ENCODE measurements around the gene GNG12.

DNA sequence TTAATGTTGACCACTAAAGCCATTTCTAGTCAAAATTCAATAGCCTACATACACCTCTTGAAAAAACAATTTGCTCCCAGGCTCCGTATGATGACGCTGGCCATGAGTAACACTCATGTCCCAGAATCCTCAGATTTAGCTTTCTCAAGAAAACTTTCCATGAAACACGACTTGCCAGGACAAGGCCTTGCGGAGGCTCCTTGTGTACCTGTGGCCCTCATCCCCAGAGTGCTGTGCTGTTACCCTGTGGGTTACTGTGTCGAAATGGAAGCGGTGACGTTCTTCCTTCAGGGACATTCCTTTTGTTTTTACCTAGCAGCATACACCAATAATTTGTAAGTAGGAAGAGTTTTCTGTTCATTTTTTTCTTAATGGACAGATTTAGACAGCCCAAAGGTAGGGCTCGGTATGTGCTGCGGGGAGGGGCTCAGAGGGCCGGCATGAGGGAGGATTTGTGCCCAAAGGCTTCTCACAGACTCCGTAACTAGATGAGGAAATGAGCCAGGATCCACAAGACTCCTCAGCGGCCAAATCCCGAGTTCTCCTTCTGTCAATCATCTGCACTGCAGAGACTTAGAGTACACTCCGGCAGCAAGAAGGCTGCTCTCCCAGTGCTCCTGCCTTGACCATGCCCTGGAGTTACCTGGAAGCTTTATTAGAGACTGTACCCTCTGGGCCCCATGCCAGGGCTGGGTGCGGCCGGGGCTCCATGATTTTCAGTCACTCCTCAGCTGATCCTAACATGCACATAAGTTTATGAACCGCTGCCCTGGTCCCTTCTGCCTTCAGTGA lies 17.8 kb downstream of the GNG12 start:
- TF ChIP-seq, protein P1, sequence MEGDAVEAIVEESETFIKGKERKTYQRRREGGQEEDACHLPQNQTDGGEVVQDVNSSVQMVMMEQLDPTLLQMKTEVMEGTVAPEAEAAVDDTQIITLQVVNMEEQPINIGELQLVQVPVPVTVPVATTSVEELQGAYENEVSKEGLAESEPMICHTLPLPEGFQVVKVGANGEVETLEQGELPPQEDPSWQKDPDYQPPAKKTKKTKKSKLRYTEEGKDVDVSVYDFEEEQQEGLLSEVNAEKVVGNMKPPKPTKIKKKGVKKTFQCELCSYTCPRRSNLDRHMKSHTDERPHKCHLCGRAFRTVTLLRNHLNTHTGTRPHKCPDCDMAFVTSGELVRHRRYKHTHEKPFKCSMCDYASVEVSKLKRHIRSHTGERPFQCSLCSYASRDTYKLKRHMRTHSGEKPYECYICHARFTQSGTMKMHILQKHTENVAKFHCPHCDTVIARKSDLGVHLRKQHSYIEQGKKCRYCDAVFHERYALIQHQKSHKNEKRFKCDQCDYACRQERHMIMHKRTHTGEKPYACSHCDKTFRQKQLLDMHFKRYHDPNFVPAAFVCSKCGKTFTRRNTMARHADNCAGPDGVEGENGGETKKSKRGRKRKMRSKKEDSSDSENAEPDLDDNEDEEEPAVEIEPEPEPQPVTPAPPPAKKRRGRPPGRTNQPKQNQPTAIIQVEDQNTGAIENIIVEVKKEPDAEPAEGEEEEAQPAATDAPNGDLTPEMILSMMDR (conservative IDR thresholded peaks at IDR 0.05) = no peak
- no peak for TF ChIP-seq ZFX (IDR thresholded peaks at IDR 0.05)

Data from C4-2B (cell line).